H9 (cell line): ENCODE measurements around the gene ENPP6. TPM values are rescaled to one million over a fixed set of nuclear protein-coding genes. Genes with fewer than 3 reads are reported as not detected.

Experiments used
- DNase-seq: peaks from one replicate; pipeline ENCODE4 v3.0.0-alpha.2; 2017
- H2AFZ ChIP-seq: one replicate; pipeline ENCODE4 v1.6.1; 2013; ENCODE audit warnings: mild to moderate bottlenecking, low read length, control low read depth, moderate library complexity
- H2AK5ac ChIP-seq: 2 replicates; pipeline ENCODE4 v1.6.1; 2013; ENCODE audit warnings: low read length, control low read depth, mixed read lengths; ENCODE audit not compliant: insufficient read length
- H2BK120ac ChIP-seq: one replicate; pipeline ENCODE4 v1.6.1; 2013; ENCODE audit warnings: low read depth, mild to moderate bottlenecking, low read length, control low read depth, inconsistent platforms; ENCODE audit not compliant: poor library complexity, severe bottlenecking
- H2BK12ac ChIP-seq: 2 replicates; pipeline ENCODE4 v1.6.1; 2013; ENCODE audit warnings: low read length, control low read depth, mixed read lengths, low read depth; ENCODE audit not compliant: insufficient read length
- H2BK15ac ChIP-seq: 2 replicates; pipeline ENCODE4 v1.6.1; 2013; ENCODE audit warnings: low read depth, low read length, control low read depth
- H2BK20ac ChIP-seq: one replicate; pipeline ENCODE4 v1.6.1; 2013; ENCODE audit warnings: low read depth, mild to moderate bottlenecking, low read length, control low read depth, inconsistent platforms; ENCODE audit not compliant: poor library complexity, severe bottlenecking
- H2BK5ac ChIP-seq: 2 replicates; pipeline ENCODE4 v1.6.1; 2013; ENCODE audit warnings: low read length, control low read depth, mixed read lengths; ENCODE audit not compliant: insufficient read length
- H3K14ac ChIP-seq: 2 replicates; pipeline ENCODE4 v1.6.1; 2013; ENCODE audit warnings: low read length, control low read depth; ENCODE audit not compliant: insufficient read depth
- H3K18ac ChIP-seq: 2 replicates; pipeline ENCODE4 v1.6.1; 2013; ENCODE audit warnings: low read depth, mild to moderate bottlenecking, mixed read lengths, low read length, control low read depth; ENCODE audit not compliant: insufficient read length
- H3K23ac ChIP-seq: 2 replicates; pipeline ENCODE4 v1.6.1; 2013; ENCODE audit warnings: low read length, control low read depth, mixed read lengths, low read depth; ENCODE audit not compliant: insufficient read length
- H3K23me2 ChIP-seq: 2 replicates; pipeline ENCODE4 v1.6.1; 2013; ENCODE audit warnings: low read depth, mild to moderate bottlenecking, mixed read lengths, low read length, control low read depth; ENCODE audit not compliant: insufficient read length, poor library complexity, severe bottlenecking
- H3K27ac ChIP-seq: 2 replicates; pipeline ENCODE4 v1.5.1; 2013; ENCODE audit warnings: low read length, control low read depth, mixed read lengths, low read depth; ENCODE audit not compliant: insufficient read length
- H3K27me3 ChIP-seq: 2 replicates; pipeline ENCODE4 v1.6.1; 2013; ENCODE audit warnings: low read length, control low read depth, inconsistent platforms; ENCODE audit not compliant: insufficient read depth
- H3K4ac ChIP-seq: 2 replicates; pipeline ENCODE4 v1.6.1; 2013; ENCODE audit warnings: low read depth, mild to moderate bottlenecking, control low read depth, inconsistent platforms, low read length, moderate library complexity
- H3K4me1 ChIP-seq: 2 replicates; pipeline ENCODE4 v1.6.1; 2013; ENCODE audit warnings: low read length, control low read depth, inconsistent platforms; ENCODE audit not compliant: insufficient read depth
- H3K4me2 ChIP-seq: 2 replicates; pipeline ENCODE4 v1.6.1; 2013; ENCODE audit warnings: low read length, control low read depth, mixed read lengths; ENCODE audit not compliant: insufficient read length, insufficient read depth
- H3K56ac ChIP-seq: 2 replicates; pipeline ENCODE4 v1.6.1; 2013; ENCODE audit warnings: low read depth, mild to moderate bottlenecking, mixed read lengths, low read length, control low read depth; ENCODE audit not compliant: insufficient read length
- H3K79me1 ChIP-seq: 2 replicates; pipeline ENCODE4 v1.6.1; 2013; ENCODE audit warnings: low read depth, mild to moderate bottlenecking, moderate library complexity, low read length, control low read depth, inconsistent platforms; ENCODE audit not compliant: insufficient read depth, poor library complexity, severe bottlenecking
- H3K79me2 ChIP-seq: 2 replicates; pipeline ENCODE4 v1.6.1; 2013; ENCODE audit warnings: low read length, control low read depth, inconsistent platforms; ENCODE audit not compliant: insufficient read depth
- H3K9ac ChIP-seq: 2 replicates; pipeline ENCODE4 v1.6.1; 2013; ENCODE audit warnings: low read length, control low read depth, mixed read lengths; ENCODE audit not compliant: insufficient read length; ENCODE audit errors: extremely low read depth
- H3K9me3 ChIP-seq: one replicate; pipeline ENCODE4 v1.6.1; 2013; ENCODE audit warnings: low read depth, low read length, inconsistent platforms; ENCODE audit not compliant: control insufficient read depth
- H3T11ph ChIP-seq: one replicate; pipeline ENCODE4 v1.6.1; 2013; ENCODE audit warnings: mild to moderate bottlenecking, low read length, control low read depth, inconsistent platforms
- H4K20me1 ChIP-seq: one replicate; pipeline ENCODE4 v1.6.1; 2013; ENCODE audit not compliant: control insufficient read depth, insufficient read length, insufficient read depth
- H4K5ac ChIP-seq: 2 replicates; pipeline ENCODE4 v1.6.1; 2013; ENCODE audit warnings: low read depth, mild to moderate bottlenecking, mixed read lengths, low read length, control low read depth; ENCODE audit not compliant: insufficient read length
- H4K8ac ChIP-seq: replicated peaks from 2 replicates; pipeline ENCODE4 v1.6.1; 2013; ENCODE audit warnings: low read length, control low read depth, mixed read lengths, low read depth; ENCODE audit not compliant: insufficient read length
- H4K91ac ChIP-seq: 2 replicates; pipeline ENCODE4 v1.6.1; 2013; ENCODE audit warnings: low read depth, mild to moderate bottlenecking, moderate library complexity, mixed read lengths, low read length, control low read depth; ENCODE audit not compliant: insufficient read length
- H3K27ac Mint-ChIP-seq, 3 experiments: 2 replicates in 2 of 3; 3 replicates in 1 of 3; pipeline ENCODE4 v1.8.0; 2020 to 2021; ENCODE audit warnings: mixed read lengths in 3 of 3, mild to moderate bottlenecking in 1 of 3, moderate library complexity in 1 of 3
- H3K27me3 Mint-ChIP-seq: 2 replicates; pipeline ENCODE4 v1.8.0; 2021; ENCODE audit warnings: low read depth, mild to moderate bottlenecking, moderate library complexity, mixed read lengths
- H3K36me3 Mint-ChIP-seq, 3 experiments: 2 replicates in 2 of 3; 3 replicates in 1 of 3; pipeline ENCODE4 v1.8.0; 2020 to 2021; ENCODE audit warnings: low read depth in 3 of 3, mixed read lengths in 3 of 3; ENCODE audit not compliant: insufficient read depth in 1 of 3
- H3K4me1 Mint-ChIP-seq, 2 experiments: 2 replicates each; pipeline ENCODE4 v1.8.0; 2020; ENCODE audit warnings: mixed read lengths in 2 of 2
- H3K4me3 Mint-ChIP-seq, 2 experiments: 2 replicates in 1 of 2; 3 replicates in 1 of 2; pipeline ENCODE4 v1.8.0; 2020 to 2021; ENCODE audit warnings: mild to moderate bottlenecking in 2 of 2, mixed read lengths in 2 of 2, moderate library complexity in 1 of 2
- H3K9me3 Mint-ChIP-seq, 2 experiments: 2 replicates in 1 of 2; 3 replicates in 1 of 2; pipeline ENCODE4 v1.8.0; 2020; ENCODE audit warnings: mild to moderate bottlenecking in 2 of 2, mixed read lengths in 2 of 2, moderate library complexity in 1 of 2
- CTCF ChIP-seq: fragments of 200-600 bp; sonication (generic); conservative IDR thresholded peaks from 3 replicates; pipeline ENCODE4 v1.8.0; 2021; ENCODE audit warnings: antibody characterized with exemption, mild to moderate bottlenecking
- WGBS: extraction: QIAGEN DNeasy Blood & Tissue Kit; methylation state at CpG from one replicate; pipeline ENCODE4 v1.1.7; 2013; ENCODE audit warnings: missing lambda C conversion rate, low lambda C conversion rate, mixed read lengths; ENCODE audit not compliant: insufficient read length; ENCODE audit errors: extremely low coverage; 5-methylcytosine and 5-hydroxymethylcytosine counted together
- total RNA-seq: library from RNA; stranded (reverse); gene quantifications from 2 replicates; pipeline ENCODE4 v1.2.1, GENCODE V29; 2021

The ENPP6 gene
- total RNA-seq, 1 experiment from 2014 or later: not detected

GRCh38 chr4:184041156-184041555, 176.5 kb downstream of the ENPP6 start:
- H3K27me3 Mint-ChIP-seq: peaks cover 11% of the 10 kb centered on the region
- no CpG with 5 or more reads among the region's 10 CpGs for WGBS
- Histone ChIP-seq H3K56ac (no peak overlapping the region), H2AFZ (no peak overlapping the region), H3K27me3 (no peaks in the 10 kb centered on the region), H3K27ac (no peak overlapping the region), H3K4ac (no peak overlapping the region), H3K23ac (no peak overlapping the region), H4K91ac (no peak overlapping the region), H3K79me2 (no peaks in the 10 kb centered on the region), H3K9me3 (no peaks in the 10 kb centered on the region), H3K9ac (no peak overlapping the region), H2BK20ac (no peak overlapping the region), H4K8ac (no peak overlapping the region), H3K4me2 (no peak overlapping the region), H2BK5ac (no peak overlapping the region), H3T11ph (no peak overlapping the region), H2BK12ac (no peak overlapping the region), H4K20me1 (no peaks in the 10 kb centered on the region), H3K18ac (no peak overlapping the region), H4K5ac (no peak overlapping the region), H3K14ac (no peak overlapping the region), H3K23me2 (no peaks in the 10 kb centered on the region), H3K4me1 (no peaks in the 10 kb centered on the region), H2AK5ac (no peak overlapping the region), H3K79me1 (no peaks in the 10 kb centered on the region), H2BK15ac (no peak overlapping the region), H2BK120ac (no peak overlapping the region)
- no peak overlapping the region for H3K4me3 Mint-ChIP-seq
- no peak for DNase-seq
- TF ChIP-seq CTCF: no peak
- H3K4me1 Mint-ChIP-seq: peaks cover 17 to 19% of the 10 kb centered on the region in 2 experiments
- no peak overlapping the region for H3K27ac Mint-ChIP-seq
- peaks cover 5 to 15% (median 9%) of the 10 kb centered on the region in 3 experiments; a peak in 6 of 7 replicates for H3K36me3 Mint-ChIP-seq
- H3K9me3 Mint-ChIP-seq: peaks cover 10% of the 10 kb centered on the region in 2 experiments
